ENCODE results near the gene SYNDIG1.

Gene SYNDIG1

GRCh38 chr20:24696396-24696795, 227.0 kb downstream of the SYNDIG1 start:
- H3K4me3 ChIP-seq (ENCODE audit: low read depth, low read length), result no peak overlapping the region
- no peak for TF ChIP-seq CTCF (IDR thresholded peaks at IDR 0.05; ENCODE audit: control insufficient read depth, extremely low read depth, insufficient read depth)
- DNase-seq (ENCODE audit: low read depth), result no peak

GRCh38 chr20:24697411-24697810, 228.0 kb downstream of the SYNDIG1 start:
- H3K4me3 ChIP-seq (ENCODE audit: low read depth, low read length), result no peak overlapping the region
- no peak for TF ChIP-seq CTCF (IDR thresholded peaks at IDR 0.05; ENCODE audit: control insufficient read depth, extremely low read depth, insufficient read depth)

GRCh38 chr20:24698189-24698588, 228.8 kb downstream of the SYNDIG1 start:
- H3K4me3 ChIP-seq (ENCODE audit: low read depth, low read length), result no peak overlapping the region
- TF ChIP-seq CTCF (IDR thresholded peaks at IDR 0.05; ENCODE audit: control insufficient read depth, extremely low read depth, insufficient read depth), result no peak
- DNase-seq (ENCODE audit: low read depth), result no peak

More at GRCh38 chr20:24697411-24697810, 228.0 kb downstream of the SYNDIG1 start:
- no peak for DNase-seq (ENCODE audit: low read depth)

GRCh38 chr20:24698706-24699206, 229.3 kb downstream of the SYNDIG1 start:
- no peak for TF ChIP-seq CTCF (IDR thresholded peaks at IDR 0.05; ENCODE audit: control insufficient read depth, extremely low read depth, insufficient read depth)
- no peak overlapping the region for H3K4me3 ChIP-seq (ENCODE audit: low read depth, low read length)
- no peak for DNase-seq (ENCODE audit: low read depth)

GRCh38 chr20:24699321-24700165, 230.1 kb downstream of the SYNDIG1 start:
- no peak for TF ChIP-seq CTCF (IDR thresholded peaks at IDR 0.05; ENCODE audit: control insufficient read depth, extremely low read depth, insufficient read depth)
- no peak for DNase-seq (ENCODE audit: low read depth)

GRCh38 chr20:24700166-24700860, 230.9 kb downstream of the SYNDIG1 start:
- DNase-seq (ENCODE audit: low read depth), result no peak
- TF ChIP-seq CTCF (IDR thresholded peaks at IDR 0.05; ENCODE audit: control insufficient read depth, extremely low read depth, insufficient read depth), result no peak
- H3K4me3 ChIP-seq (ENCODE audit: low read depth, low read length), result no peak overlapping the region

More at GRCh38 chr20:24699321-24700165, 230.1 kb downstream of the SYNDIG1 start:
- no peak overlapping the region for H3K4me3 ChIP-seq (ENCODE audit: low read depth, low read length)
